SK-N-SH (cell line): ENCODE measurements around the gene THSD7B. TPM values are rescaled to one million over a fixed set of nuclear protein-coding genes. Genes with fewer than 3 reads are reported as not detected.

ENCODE experiments used
- CTCF ChIA-PET: fragments of 300-600, 350-600 bp; formaldehyde crosslinking; extraction: SDS; loops from one replicate; lab custom pipeline; 2021; lab: Yijun Ruan, JAX
- POLR2A ChIA-PET: fragments of 350-600 bp; sonication (Branson Sonifier 250); formaldehyde crosslinking; extraction: SDS; loops from one replicate; lab custom pipeline; 2020; ENCODE audit warnings: antibody characterized with exemption, inconsistent platforms; lab: Yijun Ruan, JAX
- DNase-seq: peaks from one replicate; pipeline ENCODE4 v3.0.0; 2012
- H2AFZ ChIP-seq: fragments of 200-600 bp; sonication (generic); 2 replicates; pipeline ENCODE4 v1.8.1; 2016; ENCODE audit warnings: antibody characterized with exemption, mild to moderate bottlenecking, low read depth
- H3F3A ChIP-seq: fragments of 200-600 bp; sonication (generic); replicated peaks from 2 replicates; pipeline ENCODE3; 2016; ENCODE audit warnings: antibody characterized with exemption, mild to moderate bottlenecking; ENCODE audit not compliant: insufficient read depth
- H3K27ac ChIP-seq, 2 experiments: fragments of 200-500 bp in 1 of 2; fragments of 200-600 bp in 1 of 2; sonication (Bioruptor generic) in 1 of 2; sonication (generic), shearing (Covaris generic) in 1 of 2; 2 replicates each; pipeline versions ENCODE4 v1.5.1 to v1.6.1; 2014 to 2016; ENCODE audit warnings: low read depth in 2 of 2, inconsistent platforms in 1 of 2, low read length in 1 of 2, mild to moderate bottlenecking in 1 of 2, mixed read lengths in 1 of 2
- H3K27me3 ChIP-seq: fragments of 200-600 bp; sonication (generic), shearing (Covaris generic); 2 replicates; pipeline ENCODE4 v1.6.1; 2016; ENCODE audit warnings: mixed run types; ENCODE audit not compliant: insufficient read depth
- H3K36me3 ChIP-seq, 2 experiments: fragments of 200-500 bp in 1 of 2; fragments of 200-600 bp in 1 of 2; sonication (Bioruptor generic) in 1 of 2; sonication (generic) in 1 of 2; replicated peaks in 1 of 2; 2 replicates each; pipeline versions ENCODE3 to v1.5.1; 2014 to 2016; ENCODE audit warnings: low read length in 1 of 2, mild to moderate bottlenecking in 1 of 2; ENCODE audit not compliant: insufficient read depth in 2 of 2, control insufficient read depth in 1 of 2
- H3K4me1 ChIP-seq, 2 experiments: fragments of 200-500 bp in 1 of 2; fragments of 200-600 bp in 1 of 2; sonication (Bioruptor generic) in 1 of 2; sonication (generic), shearing (Covaris generic) in 1 of 2; 2 replicates each; pipeline versions ENCODE4 v1.5.1 to v1.6.1; 2014 to 2016; ENCODE audit warnings: low read depth in 1 of 2, low read length in 1 of 2, mixed run types in 1 of 2; ENCODE audit not compliant: insufficient read depth in 2 of 2, control insufficient read depth in 1 of 2
- H3K4me2 ChIP-seq: fragments of 200-600 bp; sonication (generic), shearing (Covaris generic); 2 replicates; pipeline ENCODE4 v1.6.1; 2017; ENCODE audit warnings: mixed run types
- H3K4me3 ChIP-seq, 2 experiments: fragments of 200-500 bp in 1 of 2; fragments of 200-600 bp in 1 of 2; sonication (Bioruptor generic) in 1 of 2; sonication (generic), shearing (Covaris generic) in 1 of 2; 2 replicates each; pipeline versions ENCODE4 v1.5.1 to v1.8.1; 2014 to 2016; ENCODE audit warnings: low read depth in 2 of 2, inconsistent platforms in 1 of 2, low read length in 1 of 2, mild to moderate bottlenecking in 1 of 2, mixed read lengths in 1 of 2, moderate library complexity in 1 of 2
- H3K79me2 ChIP-seq: fragments of 200-600 bp; sonication (generic); 2 replicates; pipeline ENCODE4 v1.8.1; 2017; ENCODE audit warnings: mild to moderate bottlenecking; ENCODE audit not compliant: insufficient read depth
- H3K9ac ChIP-seq: fragments of 200-600 bp; sonication (generic); 2 replicates; pipeline ENCODE4 v1.6.1; 2017; ENCODE audit warnings: mixed run types
- H3K9me2 ChIP-seq: fragments of 200-600 bp; sonication (generic); 2 replicates; pipeline ENCODE4 v1.6.1; 2017; ENCODE audit warnings: mixed run types
- H3K9me3 ChIP-seq: fragments of 200-600 bp; sonication (generic); 2 replicates; pipeline ENCODE4 v1.6.1; 2017; ENCODE audit warnings: mixed run types, mild to moderate bottlenecking, moderate library complexity
- H4K20me1 ChIP-seq: fragments of 200-600 bp; sonication (generic); 2 replicates; pipeline ENCODE4 v1.6.1; 2017; ENCODE audit warnings: mild to moderate bottlenecking, mixed run types; ENCODE audit not compliant: insufficient read depth
- CHD2 ChIP-seq: fragments of 150-350 bp; IDR thresholded peaks from 2 replicates; pipeline ENCODE4 v1.6.1; 2018; ENCODE audit warnings: low read length; ENCODE audit not compliant: partially characterized antibody
- CTCF ChIP-seq: fragments of 200-600 bp; sonication (generic); IDR thresholded peaks from 2 replicates; pipeline ENCODE4 v1.6.1; 2017; ENCODE audit warnings: antibody characterized with exemption, mild to moderate bottlenecking, moderate library complexity
- ELF1 ChIP-seq: IDR thresholded peaks from 2 replicates; pipeline ENCODE4 v1.4.0; 2012
- EZH2phosphoT487 ChIP-seq: fragments of 200-600 bp; sonication (generic); IDR thresholded peaks from 2 replicates; pipeline ENCODE4 v1.6.1; 2017; ENCODE audit warnings: low read depth, mixed run types, mild to moderate bottlenecking, antibody characterized with exemption, moderate library complexity, borderline replicate concordance
- FOXJ3 ChIP-seq: sonication (generic); formaldehyde crosslinking; IDR thresholded peaks from 2 replicates; pipeline ENCODE4 v1.5.1; 2020; ENCODE audit warnings: mild to moderate bottlenecking, missing genetic modification reagents
- GABPA ChIP-seq: IDR thresholded peaks from 2 replicates; pipeline ENCODE4 v1.4.0; 2012; ENCODE audit warnings: low read depth, mild to moderate bottlenecking
- GATA2 ChIP-seq: sonication (generic); formaldehyde crosslinking; IDR thresholded peaks from 2 replicates; pipeline ENCODE4 v1.5.0; 2020; ENCODE audit warnings: mild to moderate bottlenecking, missing genetic modification reagents
- IRF3 ChIP-seq: fragments of 150-350 bp; IDR thresholded peaks from 2 replicates; pipeline ENCODE4 v1.6.1; 2016; ENCODE audit warnings: mild to moderate bottlenecking, low read depth, low read length
- JUND ChIP-seq: IDR thresholded peaks from 2 replicates; pipeline ENCODE4 v1.4.0; 2012
- MEF2A ChIP-seq: IDR thresholded peaks from 2 replicates; pipeline ENCODE4 v1.4.0; 2012; ENCODE audit warnings: low read depth, borderline replicate concordance
- MXI1 ChIP-seq: IDR thresholded peaks from 2 replicates; pipeline ENCODE4 v1.6.1; 2012; ENCODE audit warnings: mild to moderate bottlenecking, low read depth, low read length, improper control_type of control experiment
- NFIC ChIP-seq: IDR thresholded peaks from 2 replicates; pipeline ENCODE4 v1.4.0; 2012; ENCODE audit warnings: borderline replicate concordance
- NRF1 ChIP-seq: IDR thresholded peaks from 2 replicates; pipeline ENCODE4 v1.6.1; 2012; ENCODE audit warnings: low read depth, mild to moderate bottlenecking, low read length
- PBX3 ChIP-seq: IDR thresholded peaks from 2 replicates; pipeline ENCODE4; 2012
- TCF12 ChIP-seq: IDR thresholded peaks from 2 replicates; pipeline ENCODE4 v1.4.0; 2012
- USF2 ChIP-seq: fragments of 150-350 bp; IDR thresholded peaks from 2 replicates; pipeline ENCODE4 v1.6.1; 2017; ENCODE audit warnings: antibody characterized with exemption, low read length, low read depth, borderline replicate concordance
- YY1 ChIP-seq: IDR thresholded peaks from 2 replicates; pipeline ENCODE4 v1.4.0; 2012; ENCODE audit warnings: low read depth, mild to moderate bottlenecking
- ZBTB33 ChIP-seq: IDR thresholded peaks from 2 replicates; pipeline ENCODE4 v1.4.0; 2012; ENCODE audit warnings: low read depth, borderline replicate concordance
- WGBS: methylation state at CpG from one replicate; pipeline ENCODE4 v1.1.6; 2017; ENCODE audit warnings: low lambda C conversion rate; 5-methylcytosine and 5-hydroxymethylcytosine counted together
- polyA plus RNA-seq, 3 experiments: library from polyadenylated mRNA; depleted of rRNA; stranded (reverse); fragments of >200 nt; gene quantifications; 2 replicates each; pipeline ENCODE4 v1.2.3, GENCODE V29; 2012

The THSD7B gene
- polyA plus RNA-seq, 1 of the 3 experiments (the other 2 are of a cell fraction), result not detected

- DNase-seq, result no peak
- Histone ChIP-seq H2AFZ (no peak overlapping the region), H3K27ac (no peak overlapping the region), H3K4me2 (no peak overlapping the region), H3K9me3 (no peaks in the 10 kb centered on the region), H3K9me2 (no peaks in the 10 kb centered on the region), H3K9ac (no peak overlapping the region), H3F3A (no peaks in the 10 kb centered on the region), H4K20me1 (no peaks in the 10 kb centered on the region), H3K4me3 (no peak overlapping the region), H3K79me2 (no peaks in the 10 kb centered on the region), H3K27me3 (no peaks in the 10 kb centered on the region), H3K36me3 (no peaks in the 10 kb centered on the region), H3K4me1 (no peaks in the 10 kb centered on the region)
- POLR2A ChIA-PET, result interaction anchor here (0.6 kb wide), 1 partner anchor 1612 kb away, joined by 3 read pairs; no protein-coding TSS in a partner anchor
- WGBS, result 0% methylated on average over 1 of the region's 1 CpG
- CTCF ChIA-PET, result no interaction called here
- TF ChIP-seq CTCF, result no peak
- TF ChIP-seq ZBTB33, result no peak
- TF ChIP-seq NRF1, result no peak
- no peak for TF ChIP-seq TCF12
- TF ChIP-seq FOXJ3 (CRISPR knock-in tag), result no peak
- no peak for TF ChIP-seq PBX3
- TF ChIP-seq MXI1, result no peak
- no peak for TF ChIP-seq YY1
- TF ChIP-seq NFIC, result no peak
- TF ChIP-seq IRF3, result no peak
- no peak for TF ChIP-seq ELF1
- TF ChIP-seq USF2, result no peak
- no peak for TF ChIP-seq GATA2 (CRISPR knock-in tag)
- TF ChIP-seq MEF2A, result no peak
- no peak for TF ChIP-seq CHD2
- no peak for TF ChIP-seq JUND
- TF ChIP-seq GABPA, result no peak
- no peak for TF ChIP-seq EZH2phosphoT487
- TF ChIP-seq, all 33 proteins: peak for 0
These were observed 759.8 kb downstream of the THSD7B start for GRCh38 chr2:137525132-137525531.
